ENCODE measurements around the gene SEMA5A. TPM values are rescaled to one million over a fixed set of nuclear protein-coding genes. Genes with fewer than 3 reads are reported as not detected.

Gene SEMA5A
- total and polyA plus RNA-seq, 2 donors (not counting 1 experiment from before 2014, with no cell fraction given) = not detected

- H3K27ac ChIP-seq (ENCODE audit: low read length in 2 of 2) = no peak overlapping the region
- CTCF ChIA-PET = no interaction called here
- no peaks in the 10 kb centered on the region for H3K4me1 ChIP-seq (ENCODE audit: control insufficient read depth in 2 of 2, insufficient read depth in 2 of 2, low read length in 2 of 2)
- Mint-ChIP-seq H3K4me3 (no peak overlapping the region), H3K27ac (no peak overlapping the region), H3K27me3 (no peaks in the 10 kb centered on the region), H3K4me1 (no peaks in the 10 kb centered on the region), H3K9me3 (ENCODE audit: insufficient read depth) (no peaks in the 10 kb centered on the region)
- no peaks in the 10 kb centered on the region for H3K36me3 ChIP-seq (replicated peaks in 1 of 2; ENCODE audit: control extremely low read depth in 1 of 2, control insufficient read depth in 1 of 2, extremely low read depth in 1 of 2, insufficient read depth in 2 of 2, low read length in 1 of 2)
- H3K4me3 ChIP-seq (ENCODE audit: control extremely low read depth in 1 of 5, extremely low read depth in 1 of 5, insufficient read depth in 1 of 5, low read depth in 2 of 5, low read length in 4 of 5) = no peak overlapping the region
- H3K79me2 ChIP-seq (ENCODE audit: control insufficient read depth, insufficient read depth, low read length) = no peaks in the 10 kb centered on the region
- WGBS (ENCODE audit: insufficient coverage) = 80% methylated on average over 5 of the region's 5 CpGs
- H4K20me1 ChIP-seq (ENCODE audit: control insufficient read depth, insufficient read depth, low read length, poor library complexity, severe bottlenecking) = no peaks in the 10 kb centered on the region
- no peaks in the 10 kb centered on the region for H3K27me3 ChIP-seq (replicated peaks in 1 of 4; ENCODE audit: control extremely low read depth in 1 of 4, control insufficient read depth in 3 of 4, insufficient read depth in 4 of 4, low read length in 3 of 4)
- H2AFZ ChIP-seq (ENCODE audit: insufficient read depth, low read depth, low read length, poor library complexity, severe bottlenecking) = no peak overlapping the region
- TF ChIP-seq EZH2 (IDR thresholded peaks at IDR 0.05; ENCODE audit: borderline replicate concordance, insufficient read depth, low read depth, low read length, poor library complexity, severe bottlenecking) = no peak
- TF ChIP-seq, protein P1, sequence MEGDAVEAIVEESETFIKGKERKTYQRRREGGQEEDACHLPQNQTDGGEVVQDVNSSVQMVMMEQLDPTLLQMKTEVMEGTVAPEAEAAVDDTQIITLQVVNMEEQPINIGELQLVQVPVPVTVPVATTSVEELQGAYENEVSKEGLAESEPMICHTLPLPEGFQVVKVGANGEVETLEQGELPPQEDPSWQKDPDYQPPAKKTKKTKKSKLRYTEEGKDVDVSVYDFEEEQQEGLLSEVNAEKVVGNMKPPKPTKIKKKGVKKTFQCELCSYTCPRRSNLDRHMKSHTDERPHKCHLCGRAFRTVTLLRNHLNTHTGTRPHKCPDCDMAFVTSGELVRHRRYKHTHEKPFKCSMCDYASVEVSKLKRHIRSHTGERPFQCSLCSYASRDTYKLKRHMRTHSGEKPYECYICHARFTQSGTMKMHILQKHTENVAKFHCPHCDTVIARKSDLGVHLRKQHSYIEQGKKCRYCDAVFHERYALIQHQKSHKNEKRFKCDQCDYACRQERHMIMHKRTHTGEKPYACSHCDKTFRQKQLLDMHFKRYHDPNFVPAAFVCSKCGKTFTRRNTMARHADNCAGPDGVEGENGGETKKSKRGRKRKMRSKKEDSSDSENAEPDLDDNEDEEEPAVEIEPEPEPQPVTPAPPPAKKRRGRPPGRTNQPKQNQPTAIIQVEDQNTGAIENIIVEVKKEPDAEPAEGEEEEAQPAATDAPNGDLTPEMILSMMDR (IDR thresholded peaks at IDR 0.05) = no peak
- no peak for ATAC-seq (ENCODE audit: low read depth)
- H3K9me3 ChIP-seq (ENCODE audit: control extremely low read depth in 1 of 3, control insufficient read depth in 2 of 3, insufficient read depth in 1 of 3, low read length in 2 of 3) = peaks cover 0 to 5% (median 0%) of the 10 kb centered on the region in 3 donors
- H3K9ac ChIP-seq (ENCODE audit: low read length) = no peak overlapping the region
- POLR2A ChIA-PET = no interaction called here
- DNase-seq = no peak
- no peak overlapping the region for H3K4me2 ChIP-seq (replicated peaks; ENCODE audit: low read depth, low read length, poor library complexity, severe bottlenecking)
- intact Hi-C loops (cut with micrococcal nuclease) = no loop called here
These were observed 497.9 kb downstream of the SEMA5A start for GRCh38 chr5:9047932-9048331.

DNA sequence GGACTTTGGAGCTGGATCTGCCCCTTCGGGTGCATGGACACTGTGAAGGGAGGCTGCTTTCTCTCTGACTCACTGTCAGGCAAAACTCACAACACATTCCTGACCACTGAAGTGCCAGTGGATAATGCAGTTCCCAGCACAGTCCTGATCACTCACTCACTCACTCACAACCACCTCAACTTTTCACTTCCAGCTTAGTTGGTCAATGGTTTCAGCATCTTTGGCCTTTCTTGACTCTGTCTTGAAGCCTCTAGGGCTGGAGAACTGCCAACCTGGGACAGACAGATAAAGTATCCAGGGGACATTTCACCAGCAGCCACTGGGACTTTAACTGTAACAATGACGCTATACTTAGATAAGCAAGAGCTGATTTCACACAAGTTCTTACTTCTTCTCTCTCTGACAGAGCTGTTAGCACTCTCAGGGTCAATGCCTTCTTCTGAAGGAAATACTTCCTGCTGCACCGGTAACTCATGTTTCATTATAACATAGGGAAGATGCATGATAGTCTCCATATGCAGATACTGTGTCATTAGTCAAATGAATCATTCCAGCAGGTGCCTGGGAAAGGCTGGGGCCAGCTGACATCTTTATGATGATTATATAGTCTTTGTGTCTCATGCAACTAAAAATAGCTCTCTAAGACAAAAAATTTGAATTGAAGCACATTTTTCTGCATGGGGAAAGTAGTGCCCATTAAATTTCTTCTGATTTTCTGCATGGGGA, 499.0 kb downstream of the SEMA5A start:
- TF ChIP-seq EZH2 (IDR thresholded peaks at IDR 0.05; ENCODE audit: borderline replicate concordance, insufficient read depth, low read depth, low read length, poor library complexity, severe bottlenecking) = no peak
- H3K4me3 Mint-ChIP-seq = no peak overlapping the region
- ChIA-PET POLR2A (no interaction called here), CTCF (no interaction called here)
- Histone ChIP-seq H4K20me1 (ENCODE audit: control insufficient read depth, insufficient read depth, low read length, poor library complexity, severe bottlenecking) (no peaks in the 10 kb centered on the region), H3K27ac (ENCODE audit: low read length in 2 of 2) (no peak overlapping the region), H3K27me3 (replicated peaks in 1 of 4; ENCODE audit: control extremely low read depth in 1 of 4, control insufficient read depth in 3 of 4, insufficient read depth in 4 of 4, low read length in 3 of 4) (no peaks in the 10 kb centered on the region), H3K4me1 (ENCODE audit: control insufficient read depth in 2 of 2, insufficient read depth in 2 of 2, low read length in 2 of 2) (no peaks in the 10 kb centered on the region), H3K79me2 (ENCODE audit: control insufficient read depth, insufficient read depth, low read length) (no peaks in the 10 kb centered on the region), H3K9ac (ENCODE audit: low read length) (no peak overlapping the region), H3K36me3 (replicated peaks in 1 of 2; ENCODE audit: control extremely low read depth in 1 of 2, control insufficient read depth in 1 of 2, extremely low read depth in 1 of 2, insufficient read depth in 2 of 2, low read length in 1 of 2) (no peaks in the 10 kb centered on the region), H3K9me3 (ENCODE audit: control extremely low read depth in 1 of 3, control insufficient read depth in 2 of 3, insufficient read depth in 1 of 3, low read length in 2 of 3) (peaks cover 0 to 5% (median 0%) of the 10 kb centered on the region in 3 donors), H3K4me2 (replicated peaks; ENCODE audit: low read depth, low read length, poor library complexity, severe bottlenecking) (no peak overlapping the region), H2AFZ (ENCODE audit: insufficient read depth, low read depth, low read length, poor library complexity, severe bottlenecking) (no peak overlapping the region), H3K4me3 (ENCODE audit: control extremely low read depth in 1 of 5, extremely low read depth in 1 of 5, insufficient read depth in 1 of 5, low read depth in 2 of 5, low read length in 4 of 5) (no peak overlapping the region)
- WGBS (ENCODE audit: insufficient coverage) = 71% methylated on average over 1 of the region's 3 CpGs
- H3K9me3 Mint-ChIP-seq (ENCODE audit: insufficient read depth) = no peaks in the 10 kb centered on the region
- no peak overlapping the region for H3K27ac Mint-ChIP-seq
- no peaks in the 10 kb centered on the region for H3K27me3 Mint-ChIP-seq
- ATAC-seq (ENCODE audit: low read depth) (no peak), DNase-seq (no peak)
- H3K4me1 Mint-ChIP-seq = no peaks in the 10 kb centered on the region
- intact Hi-C loops (cut with micrococcal nuclease) = no loop called here

All from B cell (primary cell).